Smooth muscle cell (in vitro differentiated cells): ENCODE data around the gene GTF2IRD1. TPM values are rescaled to one million over a fixed set of nuclear protein-coding genes. Genes with fewer than 3 reads are reported as not detected.
"Not testable (repeated sequence)": the region's sequence is repeated elsewhere in the genome, so short reads cannot be mapped to it uniquely, and the experiment has no call there.

Experiments used
- DNase-seq: peaks from one replicate; lab custom pipeline; 2025; ENCODE audit not compliant: unreplicated experiment; lab: John Stamatoyannopoulos, UW
- H2AFZ ChIP-seq: fragments of 200-600 bp; sonication (generic); 2 replicates; pipeline ENCODE4 v1.6.0; 2016; ENCODE audit warnings: antibody characterized with exemption, low read depth, mild to moderate bottlenecking
- H3F3A ChIP-seq: fragments of 200-600 bp; sonication (generic); 2 replicates; pipeline ENCODE4 v1.6.0; 2017; ENCODE audit warnings: antibody characterized with exemption, low read depth
- H3K27ac ChIP-seq: fragments of 200-600 bp; sonication (generic); 2 replicates; pipeline ENCODE4 v1.5.1; 2016; ENCODE audit warnings: low read depth, mild to moderate bottlenecking
- H3K27me3 ChIP-seq: fragments of 200-600 bp; sonication (generic); 2 replicates; pipeline ENCODE4 v1.6.1; 2016; ENCODE audit warnings: low read depth, mild to moderate bottlenecking
- H3K36me3 ChIP-seq: fragments of 200-600 bp; sonication (generic); 2 replicates; pipeline ENCODE4 v1.5.1; 2016; ENCODE audit warnings: low read depth
- H3K4me1 ChIP-seq: fragments of 200-600 bp; sonication (generic); 2 replicates; pipeline ENCODE4 v1.5.1; 2016; ENCODE audit warnings: low read depth
- H3K4me2 ChIP-seq: fragments of 200-600 bp; sonication (generic); 2 replicates; pipeline ENCODE4 v1.6.0; 2016; ENCODE audit warnings: mild to moderate bottlenecking
- H3K4me3 ChIP-seq: fragments of 200-600 bp; sonication (generic); 2 replicates; pipeline ENCODE4 v1.5.1; 2016; ENCODE audit warnings: mild to moderate bottlenecking
- H3K79me2 ChIP-seq: fragments of 200-600 bp; sonication (generic); 2 replicates; pipeline ENCODE4 v1.6.0; 2016; ENCODE audit warnings: low read depth, mild to moderate bottlenecking
- H3K9ac ChIP-seq: fragments of 200-600 bp; sonication (generic); 2 replicates; pipeline ENCODE4 v1.6.0; 2016; ENCODE audit warnings: low read depth
- H3K9me3 ChIP-seq: fragments of 200-600 bp; sonication (generic); replicated peaks from 2 replicates; pipeline ENCODE4 v1.5.1; 2016; ENCODE audit warnings: low read depth
- H4K20me1 ChIP-seq: fragments of 200-600 bp; sonication (generic); 2 replicates; pipeline ENCODE4 v1.6.0; 2016; ENCODE audit warnings: low read depth
- WGBS: methylation state at CpG from one replicate; pipeline ENCODE4 v1.1.7; 2016; ENCODE audit warnings: low lambda C conversion rate; 5-methylcytosine and 5-hydroxymethylcytosine counted together
- polyA plus RNA-seq: library from polyadenylated mRNA; unstranded; fragments of >200 nt; fragmentation: Nextera tagmentation; extraction: Ambion mirVana; gene quantifications from 2 replicates; pipeline ENCODE4 v1.2.1, GENCODE V29; 2016
- total RNA-seq: library from RNA; depleted of rRNA; stranded (reverse); fragments of >200 nt; gene quantifications from 2 replicates; pipeline ENCODE4 v1.2.3, GENCODE V29; 2014
- TF ChIP-seq, protein P1 (sequence below): fragments of 200-600 bp; sonication (generic); IDR thresholded peaks from 2 replicates; pipeline ENCODE4 v1.5.1; 2017; ENCODE audit warnings: borderline replicate concordance, mild to moderate bottlenecking, antibody characterized with exemption; ENCODE audit not compliant: insufficient read depth, poor library complexity, severe bottlenecking

GTF2IRD1 gene
- total and polyA plus RNA-seq, 2 experiments from 2014 or later, result 20.0 to 41.5 TPM

DNA sequence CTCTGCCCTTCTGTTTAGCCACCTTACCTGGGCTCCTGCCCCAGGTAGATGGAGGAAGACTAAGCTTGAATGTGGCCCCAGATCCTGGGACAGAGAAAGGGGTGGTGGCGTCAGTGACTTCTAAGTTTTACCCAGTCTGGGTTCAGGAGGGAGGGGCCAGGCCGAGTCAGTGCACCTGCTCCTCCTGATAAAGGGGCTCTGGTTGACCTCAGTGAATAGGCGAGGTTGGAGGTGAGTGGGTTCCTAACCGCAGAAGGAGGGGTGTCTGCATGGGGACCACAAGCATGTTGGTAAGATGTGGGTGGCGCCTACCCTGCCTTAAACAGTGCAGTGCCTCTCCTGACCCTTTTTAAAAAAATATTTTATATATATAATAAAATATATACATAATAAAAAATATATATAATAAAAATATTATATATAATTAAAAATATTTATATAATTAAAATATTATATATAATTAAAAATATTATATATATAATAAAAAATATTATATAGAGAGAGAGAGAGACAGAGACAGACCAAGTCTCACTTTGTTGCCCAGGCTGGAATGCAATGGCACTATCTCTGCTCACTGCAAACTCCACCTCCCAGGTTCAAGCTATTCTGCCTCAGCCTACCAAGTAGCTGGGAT lies 106.5 kb downstream of the GTF2IRD1 start:
- Histone ChIP-seq H3K9ac (no peak overlapping the region), H3F3A (no peaks in the 10 kb centered on the region), H3K27ac (no peak overlapping the region), H3K4me2 (no peak overlapping the region), H3K4me1 (no peaks in the 10 kb centered on the region), H3K36me3 (no peaks in the 10 kb centered on the region), H2AFZ (no peak overlapping the region), H4K20me1 (no peaks in the 10 kb centered on the region), H3K4me3 (no peak overlapping the region), H3K9me3 (no peaks in the 10 kb centered on the region), H3K27me3 (no peaks in the 10 kb centered on the region), H3K79me2 (no peaks in the 10 kb centered on the region)
- WGBS, result 100% methylated on average over 5 of the region's 5 CpGs
- DNase-seq, result no peak
- TF ChIP-seq, protein P1, sequence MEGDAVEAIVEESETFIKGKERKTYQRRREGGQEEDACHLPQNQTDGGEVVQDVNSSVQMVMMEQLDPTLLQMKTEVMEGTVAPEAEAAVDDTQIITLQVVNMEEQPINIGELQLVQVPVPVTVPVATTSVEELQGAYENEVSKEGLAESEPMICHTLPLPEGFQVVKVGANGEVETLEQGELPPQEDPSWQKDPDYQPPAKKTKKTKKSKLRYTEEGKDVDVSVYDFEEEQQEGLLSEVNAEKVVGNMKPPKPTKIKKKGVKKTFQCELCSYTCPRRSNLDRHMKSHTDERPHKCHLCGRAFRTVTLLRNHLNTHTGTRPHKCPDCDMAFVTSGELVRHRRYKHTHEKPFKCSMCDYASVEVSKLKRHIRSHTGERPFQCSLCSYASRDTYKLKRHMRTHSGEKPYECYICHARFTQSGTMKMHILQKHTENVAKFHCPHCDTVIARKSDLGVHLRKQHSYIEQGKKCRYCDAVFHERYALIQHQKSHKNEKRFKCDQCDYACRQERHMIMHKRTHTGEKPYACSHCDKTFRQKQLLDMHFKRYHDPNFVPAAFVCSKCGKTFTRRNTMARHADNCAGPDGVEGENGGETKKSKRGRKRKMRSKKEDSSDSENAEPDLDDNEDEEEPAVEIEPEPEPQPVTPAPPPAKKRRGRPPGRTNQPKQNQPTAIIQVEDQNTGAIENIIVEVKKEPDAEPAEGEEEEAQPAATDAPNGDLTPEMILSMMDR, result no peak

DNA sequence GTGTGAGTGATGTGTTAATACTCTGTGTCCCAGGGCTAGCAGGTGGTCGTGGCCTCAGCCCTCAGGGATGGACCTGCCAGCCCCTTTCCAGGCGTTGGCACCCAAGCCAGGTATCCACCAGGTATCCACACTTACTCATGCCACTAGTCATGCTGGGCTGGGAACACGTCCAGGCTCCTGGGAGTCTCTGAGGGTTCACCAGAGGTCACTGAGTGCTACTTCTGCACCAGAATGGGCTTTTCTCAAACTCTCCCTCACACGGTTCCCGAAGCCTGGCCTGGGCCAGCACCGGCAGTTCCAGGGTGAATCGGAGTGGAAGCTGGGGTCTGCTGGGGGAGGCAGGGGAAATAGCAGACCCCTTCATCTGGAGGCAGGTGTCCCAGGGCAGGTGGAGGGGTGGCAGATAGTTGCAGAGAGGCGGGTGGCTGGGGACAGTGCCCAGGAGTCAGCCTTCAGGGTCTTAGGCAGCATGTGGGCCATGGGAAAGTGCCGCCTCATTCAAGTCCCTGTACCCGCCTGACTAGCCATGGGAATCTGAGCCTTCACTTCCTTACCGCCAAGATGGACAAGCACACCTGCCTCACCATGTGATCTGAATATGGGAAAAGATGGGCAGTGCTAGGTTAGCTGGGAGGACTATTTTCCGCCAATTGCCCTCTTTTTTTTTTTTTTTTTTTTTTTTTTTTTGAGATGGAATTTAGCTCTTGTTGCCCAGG lies 108.3 kb downstream of the GTF2IRD1 start:
- 97% methylated on average over 12 of the region's 12 CpGs for WGBS
- TF ChIP-seq, protein P1, result no peak

DNA sequence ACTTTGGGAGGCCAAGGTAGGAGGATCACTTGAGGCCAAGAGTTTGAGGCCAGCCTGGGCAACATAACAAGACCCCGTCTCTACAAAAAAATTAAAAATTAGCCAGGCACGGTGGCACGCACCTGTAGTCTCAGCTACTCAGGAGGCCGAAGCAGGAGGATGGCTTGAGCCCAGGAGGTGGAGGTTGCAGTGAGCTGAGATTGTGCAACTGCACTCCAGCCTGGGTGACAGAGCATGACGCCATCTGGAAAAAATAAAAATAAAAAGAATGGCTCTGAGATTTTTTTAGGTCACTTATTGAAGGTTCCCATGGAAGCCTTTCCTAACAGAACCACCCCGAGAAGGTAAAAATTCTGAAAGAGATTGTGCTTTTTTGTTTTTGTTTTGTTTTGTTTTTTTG lies 109.9 kb downstream of the GTF2IRD1 start:
- not testable (repeated sequence) for H3K4me2 ChIP-seq, H3F3A ChIP-seq, H3K9ac ChIP-seq, H3K79me2 ChIP-seq, H2AFZ ChIP-seq, H4K20me1 ChIP-seq, H3K36me3 ChIP-seq, H3K4me3 ChIP-seq, H3K27me3 ChIP-seq, H3K27ac ChIP-seq, H3K9me3 ChIP-seq, DNase-seq, H3K4me1 ChIP-seq
- 96% methylated on average over 6 of the region's 6 CpGs for WGBS

More for the DNA sequence above, 108.3 kb downstream of the GTF2IRD1 start:
- H4K20me1 ChIP-seq, result no peaks in the 10 kb centered on the region
- no peak overlapping the region for H3K4me2 ChIP-seq
- H3K36me3 ChIP-seq, result no peaks in the 10 kb centered on the region
- H3K27me3 ChIP-seq, result no peaks in the 10 kb centered on the region
- H3K9ac ChIP-seq, result no peak overlapping the region
- no peak overlapping the region for H3K27ac ChIP-seq
- H2AFZ ChIP-seq, result no peak overlapping the region
- no peaks in the 10 kb centered on the region for H3K79me2 ChIP-seq
- H3K4me3 ChIP-seq, result no peak overlapping the region
- no peaks in the 10 kb centered on the region for H3K9me3 ChIP-seq
- no peaks in the 10 kb centered on the region for H3K4me1 ChIP-seq
- no peak for DNase-seq
- no peaks in the 10 kb centered on the region for H3F3A ChIP-seq

DNA sequence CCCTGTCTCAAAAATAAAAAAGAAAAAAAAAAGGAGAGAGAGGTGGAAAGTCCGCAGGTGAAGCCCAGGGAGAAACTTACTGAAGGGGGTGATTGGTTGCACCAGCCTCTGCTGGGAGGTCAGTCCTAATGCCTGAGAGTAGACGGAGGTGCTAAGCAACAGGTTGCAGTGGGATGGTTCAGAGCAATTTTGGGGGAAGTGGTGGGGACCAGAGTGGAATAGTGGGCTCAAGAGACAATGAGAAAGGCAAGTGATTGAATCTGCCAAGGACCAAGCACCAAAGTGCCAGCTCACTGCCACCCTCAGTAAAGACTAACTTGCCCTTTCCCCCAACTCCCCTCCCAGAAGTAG lies 113.6 kb downstream of the GTF2IRD1 start:
- Histone ChIP-seq H4K20me1 (no peaks in the 10 kb centered on the region), H3K4me1 (no peaks in the 10 kb centered on the region), H3K27ac (no peak overlapping the region), H3K36me3 (no peaks in the 10 kb centered on the region), H3K4me2 (no peak overlapping the region), H3K27me3 (no peaks in the 10 kb centered on the region), H3F3A (no peaks in the 10 kb centered on the region), H3K79me2 (no peaks in the 10 kb centered on the region), H3K9me3 (no peaks in the 10 kb centered on the region), H2AFZ (no peak overlapping the region), H3K9ac (no peak overlapping the region), H3K4me3 (no peak overlapping the region)
- DNase-seq, result no peak
- TF ChIP-seq, protein P1, result no peak
- 92% methylated on average over 2 of the region's 2 CpGs for WGBS
